ENCODE measurements around the gene PRKN. TPM values are rescaled to one million over a fixed set of nuclear protein-coding genes. Genes with fewer than 3 reads are reported as not detected.

Gene PRKN
- total RNA-seq, 1 experiment from 2014 or later = 0.34 TPM

GRCh38 chr6:161682982-161683381 is 1044.6 kb downstream of the PRKN start:
- no peak for TF ChIP-seq CTCF (IDR thresholded peaks at IDR 0.05; ENCODE audit: insufficient read depth in 1 of 2, low read depth in 1 of 2, low read length in 1 of 2, severe bottlenecking in 1 of 2, unreplicated experiment in 1 of 2)
- no peak overlapping the region for H3K4me3 ChIP-seq (ENCODE audit: low read depth, low read length)
- peaks cover 12% of the 10 kb centered on the region for H3K27me3 Mint-ChIP-seq (ENCODE audit: insufficient read depth, unreplicated experiment)
- no peaks in the 10 kb centered on the region for H3K9me3 Mint-ChIP-seq (ENCODE audit: unreplicated experiment)
- H3K4me3 Mint-ChIP-seq (ENCODE audit: unreplicated experiment) = no peak overlapping the region
- no peaks in the 10 kb centered on the region for H3K27me3 ChIP-seq (replicated peaks; ENCODE audit: control insufficient read depth, insufficient read depth, low read length)
- no peaks in the 10 kb centered on the region for H3K9me3 ChIP-seq
- no peaks in the 10 kb centered on the region for H3K4me1 ChIP-seq
- no peak overlapping the region for H3K27ac Mint-ChIP-seq (ENCODE audit: unreplicated experiment)
- no peaks in the 10 kb centered on the region for H3K36me3 ChIP-seq (ENCODE audit: control insufficient read depth, insufficient read depth, low read length)
- CTCF ChIA-PET = interaction anchor here (0.5 kb wide), 1 partner anchor 1733 kb away, joined by 3 read pairs; no protein-coding TSS in a partner anchor
- no peak for DNase-seq
- no peaks in the 10 kb centered on the region for H3K36me3 Mint-ChIP-seq (ENCODE audit: insufficient read depth, unreplicated experiment)
- POLR2A ChIA-PET = no interaction called here
- H3K4me1 Mint-ChIP-seq (ENCODE audit: low read depth, unreplicated experiment) = no peaks in the 10 kb centered on the region
- intact Hi-C loops (cut with micrococcal nuclease; ENCODE audit: unreplicated experiment) = no loop called here
- no TSS peak for BruUV-seq (replicated peaks)

DNA sequence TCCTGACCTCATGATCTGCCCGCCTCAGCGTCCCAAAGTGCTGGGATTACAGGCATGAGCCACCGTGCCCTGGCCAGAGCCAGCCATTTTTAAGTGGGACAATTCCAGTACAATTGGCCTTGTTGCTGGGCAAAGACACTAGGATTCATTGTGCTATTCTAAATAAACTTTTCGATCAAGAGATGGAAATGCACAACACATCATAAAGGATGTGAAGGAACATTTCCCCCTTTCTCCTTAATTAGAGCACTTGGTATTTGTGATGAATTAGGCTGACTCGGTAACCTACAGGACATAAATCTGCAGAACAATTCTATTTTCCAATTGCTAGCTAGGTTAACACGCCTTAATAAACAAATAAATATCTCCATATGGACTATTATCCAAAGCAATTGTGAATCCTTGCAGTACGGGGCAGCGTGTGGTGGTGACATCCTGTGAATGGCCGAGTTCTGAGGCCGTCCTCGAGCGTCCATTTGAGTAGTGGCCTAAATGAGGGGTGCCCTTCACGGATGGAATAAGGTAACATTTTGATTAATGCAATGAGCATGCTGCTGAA is 1047.5 kb downstream of the PRKN start:
- ChIA-PET POLR2A (no interaction called here), CTCF (no interaction called here)
- no peaks in the 10 kb centered on the region for H3K4me1 Mint-ChIP-seq (ENCODE audit: low read depth, unreplicated experiment)
- H3K9me3 Mint-ChIP-seq (ENCODE audit: unreplicated experiment) = no peaks in the 10 kb centered on the region
- H3K27me3 Mint-ChIP-seq (ENCODE audit: insufficient read depth, unreplicated experiment) = peaks cover 9% of the 10 kb centered on the region
- H3K27ac Mint-ChIP-seq (ENCODE audit: unreplicated experiment) = no peak overlapping the region
- H3K36me3 Mint-ChIP-seq (ENCODE audit: insufficient read depth, unreplicated experiment) = no peaks in the 10 kb centered on the region
- Histone ChIP-seq H3K27me3 (replicated peaks; ENCODE audit: control insufficient read depth, insufficient read depth, low read length) (no peaks in the 10 kb centered on the region), H3K4me1 (no peaks in the 10 kb centered on the region), H3K4me3 (ENCODE audit: low read depth, low read length) (no peak overlapping the region), H3K36me3 (ENCODE audit: control insufficient read depth, insufficient read depth, low read length) (no peaks in the 10 kb centered on the region), H3K9me3 (no peaks in the 10 kb centered on the region)
- no peak overlapping the region for H3K4me3 Mint-ChIP-seq (ENCODE audit: unreplicated experiment)
- no peak for TF ChIP-seq CTCF (IDR thresholded peaks at IDR 0.05; ENCODE audit: insufficient read depth in 1 of 2, low read depth in 1 of 2, low read length in 1 of 2, severe bottlenecking in 1 of 2, unreplicated experiment in 1 of 2)
- BruUV-seq (replicated peaks) = no TSS peak
- no peak for DNase-seq
- intact Hi-C loops (cut with micrococcal nuclease; ENCODE audit: unreplicated experiment) = no loop called here

- Histone ChIP-seq H3K4me3 (ENCODE audit: low read depth, low read length) (no peak overlapping the region), H3K4me1 (no peaks in the 10 kb centered on the region), H3K27me3 (replicated peaks; ENCODE audit: control insufficient read depth, insufficient read depth, low read length) (no peaks in the 10 kb centered on the region), H3K36me3 (ENCODE audit: control insufficient read depth, insufficient read depth, low read length) (no peaks in the 10 kb centered on the region), H3K9me3 (no peaks in the 10 kb centered on the region)
- no TSS peak for BruUV-seq (replicated peaks)
- no peak for DNase-seq
- TF ChIP-seq CTCF (IDR thresholded peaks at IDR 0.05; ENCODE audit: insufficient read depth in 1 of 2, low read depth in 1 of 2, low read length in 1 of 2, severe bottlenecking in 1 of 2, unreplicated experiment in 1 of 2) = no peak
- Mint-ChIP-seq H3K9me3 (ENCODE audit: unreplicated experiment) (no peaks in the 10 kb centered on the region), H3K4me3 (ENCODE audit: unreplicated experiment) (no peak overlapping the region), H3K27me3 (ENCODE audit: insufficient read depth, unreplicated experiment) (peaks cover 11% of the 10 kb centered on the region), H3K27ac (ENCODE audit: unreplicated experiment) (no peak overlapping the region), H3K36me3 (ENCODE audit: insufficient read depth, unreplicated experiment) (no peaks in the 10 kb centered on the region), H3K4me1 (ENCODE audit: low read depth, unreplicated experiment) (no peaks in the 10 kb centered on the region)
- POLR2A ChIA-PET = no interaction called here
- intact Hi-C loops (cut with micrococcal nuclease; ENCODE audit: unreplicated experiment) = no loop called here
- CTCF ChIA-PET = no interaction called here
Observed at GRCh38 chr6:161677188-161677587, 1050.4 kb downstream of the PRKN start.
